ENCODE data around the gene NRSN2.
"Not testable (repeated sequence)": the region's sequence is repeated elsewhere in the genome, so short reads cannot be mapped to it uniquely, and the experiment has no call there.

Gene NRSN2

GRCh38 chr20:356745-357144 is 9.8 kb downstream of the NRSN2 start:
- DNase-seq = no peak

GRCh38 chr20:358891-359555 is 12.1 kb downstream of the NRSN2 start:
- DNase-seq = no peak

GRCh38 chr20:361561-361960 is 14.7 kb downstream of the NRSN2 start:
- DNase-seq = no peak

GRCh38 chr20:362271-363254 is 15.7 kb downstream of the NRSN2 start:
- DNase-seq = no peak

- no peak for DNase-seq
Measured at GRCh38 chr20:363319-364078, 16.6 kb downstream of the NRSN2 start.

- DNase-seq = no peak
Measured at GRCh38 chr20:364905-365794, 18.2 kb downstream of the NRSN2 start.

GRCh38 chr20:366041-366718 is 19.3 kb downstream of the NRSN2 start:
- no peak for DNase-seq

GRCh38 chr20:366719-367485 is 20.0 kb downstream of the NRSN2 start:
- DNase-seq = no peak

- DNase-seq = no peak
Measured at GRCh38 chr20:367486-367887, 20.6 kb downstream of the NRSN2 start.

- no peak for DNase-seq
Measured at GRCh38 chr20:368915-369314, 22.0 kb downstream of the NRSN2 start.

- DNase-seq = no peak
Measured at GRCh38 chr20:370151-370600, 23.3 kb downstream of the NRSN2 start.

- DNase-seq = no peak
Measured at GRCh38 chr20:370977-371754, 24.3 kb downstream of the NRSN2 start.

- DNase-seq = no peak
Measured at GRCh38 chr20:371755-372542, 25.0 kb downstream of the NRSN2 start.

GRCh38 chr20:372543-373082 is 25.7 kb downstream of the NRSN2 start:
- DNase-seq = not testable (repeated sequence)

GRCh38 chr20:373171-373890 is 26.4 kb downstream of the NRSN2 start:
- DNase-seq = no peak

GRCh38 chr20:375265-375889 is 28.5 kb downstream of the NRSN2 start:
- no peak for DNase-seq

- no peak for DNase-seq
Measured at GRCh38 chr20:376089-376488, 29.2 kb downstream of the NRSN2 start.

- DNase-seq = no peak
Measured at GRCh38 chr20:376750-377149, 29.8 kb downstream of the NRSN2 start.
